ENCODE data around the gene GIT2. TPM values are rescaled to one million over a fixed set of nuclear protein-coding genes. Genes with fewer than 3 reads are reported as not detected.

Gene GIT2
- total and polyA plus RNA-seq, 4 donors = 9.3 to 78.0 (median 39.6) TPM

DNA sequence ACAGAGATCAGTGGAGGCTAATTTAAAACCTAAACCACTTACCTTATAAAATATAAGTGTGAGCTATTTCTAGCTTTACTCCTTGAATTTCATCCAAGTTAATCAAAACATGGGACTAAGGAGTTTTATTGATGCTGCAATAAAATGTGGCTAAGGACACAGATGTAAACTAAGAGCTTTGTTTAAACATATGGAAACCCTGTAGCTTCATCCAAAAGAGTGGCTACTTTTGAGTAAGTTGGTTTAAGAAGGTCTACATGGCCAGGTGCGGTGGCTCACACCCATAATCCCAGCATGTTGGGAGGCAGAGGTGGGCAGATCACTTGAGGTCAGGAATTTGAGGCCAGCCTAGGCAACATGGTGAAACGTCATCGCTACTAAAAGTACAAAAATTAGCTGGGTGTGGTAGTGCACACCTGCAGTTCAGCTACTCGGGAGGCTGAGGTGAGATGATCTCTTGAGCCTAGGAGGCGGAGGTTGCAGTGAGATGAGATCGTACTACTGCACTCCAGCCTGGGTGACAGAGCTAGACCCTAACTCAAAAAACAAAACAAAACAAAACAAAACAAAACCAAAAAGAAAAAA is 55.7 kb downstream of the GIT2 start:
- Histone ChIP-seq H3K27me3 (ENCODE audit: control insufficient read depth in 1 of 2, insufficient read depth in 2 of 2, low read length in 1 of 2) (no peaks in the 10 kb centered on the region), H3K27ac (ENCODE audit: low read depth in 1 of 2, low read length in 2 of 2) (no peak overlapping the region), H3K4me1 (ENCODE audit: control insufficient read depth in 1 of 2, insufficient read depth in 2 of 2, low read length in 2 of 2) (no peaks in the 10 kb centered on the region), H3K36me3 (ENCODE audit: control insufficient read depth in 1 of 2, insufficient read depth in 2 of 2, low read length in 1 of 2) (peaks cover 5 to 7% of the 10 kb centered on the region in 2 donors), H3K9me3 (ENCODE audit: control insufficient read depth, low read length) (no peaks in the 10 kb centered on the region), H3K4me3 (ENCODE audit: low read length in 2 of 2) (no peak overlapping the region)
- ATAC-seq (ENCODE audit: low FRiP score) (no peak), DNase-seq (no peak)
- intact Hi-C loops (cut with DNase I) = no loop called here
- WGBS, 2 donors = 93% methylated on average over 6 of the region's 6 CpGs

GRCh38 chr12:109939504-109939903 is 56.7 kb downstream of the GIT2 start:
- H3K9me3 ChIP-seq (ENCODE audit: control insufficient read depth, low read length) = no peaks in the 10 kb centered on the region
- DNase-seq (no peak), ATAC-seq (ENCODE audit: low FRiP score) (no peak)
- intact Hi-C loops (cut with DNase I) = loop anchor here in 1 of 2 donors (5.0 kb wide), 1 partner anchor 493 kb away; no protein-coding TSS in a partner anchor
- 88% methylated on average over 2 of the region's 2 CpGs for WGBS, 2 donors
- H3K27ac ChIP-seq (ENCODE audit: low read depth in 1 of 2, low read length in 2 of 2) = no peak overlapping the region
- H3K4me1 ChIP-seq (ENCODE audit: control insufficient read depth in 1 of 2, insufficient read depth in 2 of 2, low read length in 2 of 2) = no peaks in the 10 kb centered on the region
- H3K27me3 ChIP-seq (ENCODE audit: control insufficient read depth in 1 of 2, insufficient read depth in 2 of 2, low read length in 1 of 2) = no peaks in the 10 kb centered on the region
- peaks cover 5 to 7% of the 10 kb centered on the region in 2 donors for H3K36me3 ChIP-seq (ENCODE audit: control insufficient read depth in 1 of 2, insufficient read depth in 2 of 2, low read length in 1 of 2)
- no peak overlapping the region for H3K4me3 ChIP-seq (ENCODE audit: low read length in 2 of 2)

DNA sequence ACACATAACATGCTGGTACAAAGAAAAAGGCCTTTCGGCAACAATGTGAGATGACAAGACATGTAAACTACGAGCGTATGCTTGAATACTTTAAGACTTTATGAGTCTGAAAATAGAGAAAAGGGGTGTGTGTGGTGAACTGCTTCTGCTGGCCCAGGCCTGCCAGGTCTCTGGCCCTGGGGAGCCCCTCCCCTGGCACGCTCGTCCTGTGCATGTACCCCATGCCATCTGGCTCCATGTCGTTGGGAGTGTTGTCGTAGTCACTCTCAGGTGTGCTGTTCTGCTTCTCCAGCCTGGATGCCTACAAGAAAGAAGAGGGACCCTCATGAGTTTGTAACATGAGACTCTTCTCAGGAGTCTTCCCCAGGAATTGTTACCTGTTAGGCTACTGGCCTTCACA is 57.2 kb downstream of the GIT2 start:
- H3K9me3 ChIP-seq (ENCODE audit: control insufficient read depth, low read length) = no peaks in the 10 kb centered on the region
- H3K27me3 ChIP-seq (ENCODE audit: control insufficient read depth in 1 of 2, insufficient read depth in 2 of 2, low read length in 1 of 2) = no peaks in the 10 kb centered on the region
- ATAC-seq (ENCODE audit: low FRiP score) (no peak), DNase-seq (peak in 1 of 2 donors; percentile 54)
- 94 to 96% methylated on average over 7 of the region's 7 CpGs for WGBS, 2 donors
- H3K36me3 ChIP-seq (ENCODE audit: control insufficient read depth in 1 of 2, insufficient read depth in 2 of 2, low read length in 1 of 2) = peaks cover 5 to 7% of the 10 kb centered on the region in 2 donors
- H3K4me3 ChIP-seq (ENCODE audit: low read length in 2 of 2) = no peak overlapping the region
- no peak overlapping the region for H3K27ac ChIP-seq (ENCODE audit: low read depth in 1 of 2, low read length in 2 of 2)
- no peaks in the 10 kb centered on the region for H3K4me1 ChIP-seq (ENCODE audit: control insufficient read depth in 1 of 2, insufficient read depth in 2 of 2, low read length in 2 of 2)
- intact Hi-C loops (cut with DNase I) = loop anchor here in 1 of 2 donors (5.0 kb wide), 1 partner anchor 493 kb away; no protein-coding TSS in a partner anchor

DNA sequence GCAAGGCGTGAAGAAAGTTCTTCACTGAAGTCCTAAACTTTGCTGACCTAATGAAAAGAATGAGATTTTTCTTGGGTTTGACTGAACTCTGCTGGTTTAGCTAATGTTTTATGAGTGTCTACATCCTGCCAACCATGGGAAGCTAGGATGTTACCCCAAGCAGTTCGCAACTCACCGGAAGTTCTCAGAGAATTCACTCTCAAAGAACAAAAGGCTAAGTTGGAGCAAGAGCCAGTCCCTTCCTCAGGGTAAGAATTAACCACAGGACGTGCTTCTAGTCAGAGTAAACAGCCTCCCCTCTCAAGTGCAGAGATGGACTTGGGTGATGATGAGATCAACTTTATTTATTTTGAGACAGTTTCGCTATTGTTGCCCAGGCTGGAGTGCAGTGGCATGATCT is 58.8 kb downstream of the GIT2 start:
- Histone ChIP-seq H3K27me3 (ENCODE audit: control insufficient read depth in 1 of 2, insufficient read depth in 2 of 2, low read length in 1 of 2) (no peaks in the 10 kb centered on the region), H3K27ac (ENCODE audit: low read depth in 1 of 2, low read length in 2 of 2) (no peak overlapping the region), H3K36me3 (ENCODE audit: control insufficient read depth in 1 of 2, insufficient read depth in 2 of 2, low read length in 1 of 2) (peaks cover 8 to 9% of the 10 kb centered on the region in 2 donors), H3K4me1 (ENCODE audit: control insufficient read depth in 1 of 2, insufficient read depth in 2 of 2, low read length in 2 of 2) (no peaks in the 10 kb centered on the region), H3K9me3 (ENCODE audit: control insufficient read depth, low read length) (no peaks in the 10 kb centered on the region), H3K4me3 (ENCODE audit: low read length in 2 of 2) (no peak overlapping the region)
- no peak for DNase-seq
- WGBS, 2 donors = 74 to 80% methylated on average over 5 of the region's 5 CpGs
- ATAC-seq (ENCODE audit: low FRiP score) = no peak
- intact Hi-C loops (cut with DNase I) = loop anchor here in 1 of 2 donors (5.0 kb wide), 1 partner anchor 495 kb away; no protein-coding TSS in a partner anchor

- intact Hi-C loops (cut with DNase I) = no loop called here
- ATAC-seq (ENCODE audit: low FRiP score) (no peak), DNase-seq (no peak)
- Histone ChIP-seq H3K9me3 (ENCODE audit: control insufficient read depth, low read length) (no peaks in the 10 kb centered on the region), H3K27ac (ENCODE audit: low read depth in 1 of 2, low read length in 2 of 2) (no peak overlapping the region), H3K4me3 (ENCODE audit: low read length in 2 of 2) (no peak overlapping the region), H3K4me1 (ENCODE audit: control insufficient read depth in 1 of 2, insufficient read depth in 2 of 2, low read length in 2 of 2) (no peaks in the 10 kb centered on the region), H3K36me3 (ENCODE audit: control insufficient read depth in 1 of 2, insufficient read depth in 2 of 2, low read length in 1 of 2) (peaks cover 11 to 14% of the 10 kb centered on the region in 2 donors), H3K27me3 (ENCODE audit: control insufficient read depth in 1 of 2, insufficient read depth in 2 of 2, low read length in 1 of 2) (no peaks in the 10 kb centered on the region)
- WGBS, 2 donors = 74 to 78% methylated on average over 5 of the region's 5 CpGs
Measured at GRCh38 chr12:109934026-109934425, 62.1 kb downstream of the GIT2 start.

DNA sequence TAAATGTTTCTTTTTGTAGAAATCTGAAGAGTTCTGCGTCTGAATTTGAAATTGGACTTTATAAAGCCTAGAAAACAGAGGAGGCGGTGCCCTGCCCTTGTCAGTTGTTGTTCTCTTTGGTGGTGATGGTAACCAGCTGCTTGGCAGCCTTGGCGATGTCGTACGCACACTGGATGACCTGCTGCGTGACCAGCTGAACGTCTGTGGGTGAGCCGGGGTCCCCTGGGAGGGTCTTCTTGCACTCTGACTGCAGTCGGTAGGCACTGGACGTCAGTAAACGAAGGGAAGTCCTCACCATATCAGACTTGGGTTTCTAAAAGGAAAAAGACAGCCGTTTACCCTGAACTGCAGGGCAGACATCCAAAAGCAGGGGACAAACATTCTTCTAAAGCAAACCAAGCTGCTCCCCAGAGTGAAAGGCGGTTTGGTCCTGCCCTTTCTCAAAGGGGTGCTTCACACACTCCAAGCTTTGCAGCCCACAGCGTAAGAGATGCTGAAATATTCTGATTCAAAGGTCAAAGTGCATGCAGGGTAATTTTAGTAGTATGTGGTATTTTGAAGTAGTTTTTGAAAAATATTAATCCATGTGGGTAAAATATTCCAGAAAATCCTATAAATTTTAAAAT is 63.2 kb downstream of the GIT2 start:
- Histone ChIP-seq H3K27me3 (ENCODE audit: control insufficient read depth in 1 of 2, insufficient read depth in 2 of 2, low read length in 1 of 2) (no peaks in the 10 kb centered on the region), H3K4me1 (ENCODE audit: control insufficient read depth in 1 of 2, insufficient read depth in 2 of 2, low read length in 2 of 2) (no peaks in the 10 kb centered on the region), H3K36me3 (ENCODE audit: control insufficient read depth in 1 of 2, insufficient read depth in 2 of 2, low read length in 1 of 2) (peaks cover 11% of the 10 kb centered on the region in 2 donors), H3K4me3 (ENCODE audit: low read length in 2 of 2) (no peak overlapping the region), H3K27ac (ENCODE audit: low read depth in 1 of 2, low read length in 2 of 2) (no peak overlapping the region), H3K9me3 (ENCODE audit: control insufficient read depth, low read length) (no peaks in the 10 kb centered on the region)
- DNase-seq (peak; percentile 58 to 66), ATAC-seq (ENCODE audit: low FRiP score) (no peak)
- intact Hi-C loops (cut with DNase I) = no loop called here
- 73 to 75% methylated on average over 14 of the region's 14 CpGs for WGBS, 2 donors

GRCh38 chr12:109931143-109931542 is 65.0 kb downstream of the GIT2 start:
- WGBS, 2 donors = 88 to 90% methylated on average over 5 of the region's 5 CpGs
- no peak for ATAC-seq (ENCODE audit: low FRiP score)
- Histone ChIP-seq H3K9me3 (ENCODE audit: control insufficient read depth, low read length) (no peaks in the 10 kb centered on the region), H3K4me1 (ENCODE audit: control insufficient read depth in 1 of 2, insufficient read depth in 2 of 2, low read length in 2 of 2) (no peaks in the 10 kb centered on the region), H3K36me3 (ENCODE audit: control insufficient read depth in 1 of 2, insufficient read depth in 2 of 2, low read length in 1 of 2) (peaks cover 6 to 8% of the 10 kb centered on the region in 2 donors), H3K4me3 (ENCODE audit: low read length in 2 of 2) (no peak overlapping the region), H3K27ac (ENCODE audit: low read depth in 1 of 2, low read length in 2 of 2) (no peak overlapping the region), H3K27me3 (ENCODE audit: control insufficient read depth in 1 of 2, insufficient read depth in 2 of 2, low read length in 1 of 2) (no peaks in the 10 kb centered on the region)
- intact Hi-C loops (cut with DNase I) = no loop called here
- DNase-seq = no peak

DNA sequence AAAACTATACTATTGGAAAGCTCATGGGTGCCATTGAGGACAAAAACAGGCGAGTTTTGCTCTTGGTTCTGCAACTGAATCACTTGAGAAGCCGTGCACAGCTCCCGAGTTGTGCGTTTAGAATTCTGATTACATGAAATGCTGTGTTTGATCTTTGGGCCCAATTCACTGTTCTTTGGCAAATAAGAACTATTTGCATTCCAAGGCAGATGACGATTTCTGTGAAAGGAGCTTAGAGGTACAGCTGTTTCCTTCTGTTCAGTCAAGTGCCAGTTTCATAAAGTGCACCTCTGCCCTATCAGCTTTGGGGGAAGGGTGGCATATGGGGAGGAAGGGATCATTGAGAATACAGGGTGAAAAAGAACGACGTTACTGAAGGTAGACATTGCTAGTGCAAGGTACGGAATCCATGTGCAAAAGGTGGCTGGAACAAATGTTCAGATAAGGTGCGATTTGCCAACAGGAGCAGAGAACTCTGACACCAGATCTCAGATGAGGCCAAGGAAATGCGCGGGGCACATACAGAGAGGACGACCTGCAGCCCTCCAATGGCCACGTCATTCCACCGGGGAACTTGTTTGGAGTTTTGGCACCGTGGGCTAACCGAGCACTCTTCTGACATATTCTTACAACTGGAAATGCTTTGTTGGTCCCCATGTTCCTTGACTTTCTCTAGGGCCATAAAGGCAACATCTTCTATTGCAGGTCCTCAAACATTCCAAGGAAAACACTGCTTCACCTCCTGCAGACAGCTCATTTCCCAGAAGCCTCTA is 66.0 kb downstream of the GIT2 start:
- Histone ChIP-seq H3K27me3 (ENCODE audit: control insufficient read depth in 1 of 2, insufficient read depth in 2 of 2, low read length in 1 of 2) (no peaks in the 10 kb centered on the region), H3K4me3 (ENCODE audit: low read length in 2 of 2) (no peak overlapping the region), H3K4me1 (ENCODE audit: control insufficient read depth in 1 of 2, insufficient read depth in 2 of 2, low read length in 2 of 2) (no peaks in the 10 kb centered on the region), H3K36me3 (ENCODE audit: control insufficient read depth in 1 of 2, insufficient read depth in 2 of 2, low read length in 1 of 2) (peaks cover 6 to 8% of the 10 kb centered on the region in 2 donors), H3K9me3 (ENCODE audit: control insufficient read depth, low read length) (no peaks in the 10 kb centered on the region), H3K27ac (ENCODE audit: low read depth in 1 of 2, low read length in 2 of 2) (no peak overlapping the region)
- intact Hi-C loops (cut with DNase I) = no loop called here
- 80 to 84% methylated on average over 16 of the region's 16 CpGs for WGBS, 2 donors
- DNase-seq = no peak
- ATAC-seq (ENCODE audit: low FRiP score) = no peak

All from aorta (tissue), 5 donors.